ENCODE data around the gene RNF112.
"Not testable (repeated sequence)": the region's sequence is repeated elsewhere in the genome, so short reads cannot be mapped to it uniquely, and the experiment has no call there.

The RNF112 gene

DNA sequence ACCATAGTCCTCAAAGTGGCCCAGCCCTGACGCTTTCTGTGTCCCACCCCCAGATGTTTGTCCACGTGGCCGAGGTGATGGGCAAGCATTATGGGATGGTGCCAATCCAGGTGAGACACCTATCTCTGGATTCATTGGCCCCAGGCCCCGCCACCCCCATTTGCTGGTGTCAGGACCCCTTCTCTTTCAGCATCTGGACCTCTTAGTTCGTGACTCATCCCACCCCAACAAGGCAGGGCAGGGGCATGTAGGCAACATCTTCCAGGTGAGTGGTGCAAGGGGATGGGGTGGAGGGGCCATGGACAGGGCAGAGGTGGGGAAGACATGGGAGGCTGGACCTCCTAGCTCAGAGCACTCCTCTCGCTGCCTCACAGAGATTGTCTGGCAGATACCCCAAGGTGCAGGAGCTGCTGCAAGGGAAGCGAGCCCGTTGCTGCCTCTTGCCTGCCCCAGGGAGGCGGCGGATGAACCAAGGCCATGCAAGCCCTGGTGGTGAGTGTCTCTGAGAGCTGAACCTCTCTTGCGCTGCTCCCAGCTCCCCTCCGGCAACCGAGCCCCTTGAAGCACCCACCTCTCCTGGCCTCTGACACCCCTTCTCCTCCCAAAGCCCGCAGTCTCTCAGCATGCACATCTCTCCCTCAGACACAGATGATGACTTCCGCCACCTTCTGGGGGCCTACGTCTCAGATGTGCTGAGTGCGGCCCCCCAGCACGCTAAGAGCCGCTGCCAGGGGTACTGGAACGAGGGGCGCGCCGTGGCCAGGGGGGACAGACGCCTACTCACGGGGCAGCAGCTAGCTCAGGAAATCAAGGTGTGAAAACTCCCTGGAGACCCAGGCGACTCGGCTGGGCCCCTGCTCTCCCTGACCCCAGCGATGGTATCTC is 3.6 kb downstream of the RNF112 start:
- no peak for DNase-seq (ENCODE audit: low spot score)

DNA sequence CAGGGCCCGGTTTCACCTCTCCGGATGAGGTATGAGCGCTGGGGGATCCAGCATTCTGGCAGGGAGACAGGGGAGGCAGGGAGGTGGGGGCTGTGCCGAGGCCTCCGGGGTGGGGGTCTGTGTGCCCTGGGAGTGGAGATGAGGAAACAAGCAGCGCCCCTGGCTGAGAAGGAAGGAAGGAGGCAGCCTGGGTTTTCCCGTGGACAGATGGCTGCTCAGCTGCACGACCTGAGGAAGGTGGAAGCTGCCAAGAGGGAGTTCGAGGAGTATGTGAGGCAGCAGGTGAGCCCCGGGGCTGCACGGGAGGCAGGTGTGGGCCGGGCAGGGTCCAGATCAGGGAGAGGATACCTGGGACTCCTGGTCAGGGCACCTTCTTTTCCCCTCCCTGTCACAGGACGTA is 4.3 kb downstream of the RNF112 start:
- DNase-seq (ENCODE audit: low spot score) = no peak

DNA sequence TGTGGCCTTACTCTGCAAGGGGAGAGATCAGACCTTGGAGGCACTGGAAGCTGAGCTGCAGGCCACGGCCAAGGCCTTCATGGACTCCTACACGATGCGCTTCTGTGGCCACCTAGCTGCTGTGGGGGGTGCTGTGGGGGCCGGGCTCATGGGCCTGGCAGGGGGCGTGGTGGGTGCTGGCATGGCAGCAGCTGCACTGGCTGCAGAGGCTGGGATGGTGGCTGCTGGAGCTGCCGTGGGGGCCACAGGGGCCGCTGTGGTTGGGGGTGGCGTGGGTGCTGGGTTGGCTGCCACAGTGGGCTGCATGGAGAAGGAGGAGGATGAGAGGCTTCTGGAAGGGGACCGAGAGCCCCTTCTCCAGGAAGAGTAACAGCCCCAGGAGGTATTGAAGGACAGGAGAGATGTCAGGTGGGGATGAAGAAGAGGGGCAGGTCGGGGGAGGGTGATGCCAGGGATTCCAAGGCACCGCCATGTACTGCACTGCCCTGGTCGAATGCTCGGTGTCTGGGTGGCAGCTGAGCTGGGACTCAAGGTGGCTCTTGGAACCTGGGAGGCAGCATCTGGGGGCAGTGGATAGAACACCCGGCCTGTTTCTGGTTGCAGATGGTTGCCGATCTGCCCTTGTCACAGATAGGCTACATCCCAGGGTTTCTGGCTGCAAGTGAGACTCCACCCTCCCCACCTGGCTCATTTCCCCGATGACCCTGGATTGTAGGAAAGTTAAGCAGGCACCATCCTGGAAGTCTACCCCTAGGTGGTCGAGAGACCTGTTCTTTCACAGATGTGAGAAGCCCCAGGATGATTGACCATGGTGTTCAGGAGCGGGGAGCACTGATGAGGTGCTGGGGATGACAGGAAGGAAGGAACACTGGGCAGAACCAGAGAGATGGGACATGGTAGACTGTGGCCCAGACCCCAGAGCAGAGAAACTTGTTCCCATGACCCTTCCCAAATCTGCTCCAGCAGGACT is 5.1 kb downstream of the RNF112 start:
- no peak for DNase-seq (ENCODE audit: low spot score)

DNA sequence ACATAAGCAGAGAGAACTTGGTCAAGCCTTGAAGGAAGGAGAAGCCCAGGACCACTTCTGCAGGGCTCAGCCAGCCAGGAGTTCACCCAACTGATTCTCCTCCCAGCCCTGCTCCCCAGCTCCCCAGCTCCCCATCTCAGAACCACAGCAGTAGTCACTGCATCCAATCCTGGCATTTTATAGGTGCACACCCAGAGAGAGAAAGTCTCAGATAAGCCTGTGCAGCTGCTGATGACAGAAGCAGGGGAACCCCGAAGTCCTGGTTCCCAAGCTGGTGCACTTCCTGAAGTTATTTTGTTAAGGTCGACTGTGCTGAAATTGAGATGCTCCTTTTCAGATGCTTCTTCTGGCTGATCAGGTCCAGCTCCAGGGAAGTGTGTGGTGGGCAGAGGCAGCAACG is 6.6 kb downstream of the RNF112 start:
- DNase-seq (ENCODE audit: low spot score) = no peak

DNA sequence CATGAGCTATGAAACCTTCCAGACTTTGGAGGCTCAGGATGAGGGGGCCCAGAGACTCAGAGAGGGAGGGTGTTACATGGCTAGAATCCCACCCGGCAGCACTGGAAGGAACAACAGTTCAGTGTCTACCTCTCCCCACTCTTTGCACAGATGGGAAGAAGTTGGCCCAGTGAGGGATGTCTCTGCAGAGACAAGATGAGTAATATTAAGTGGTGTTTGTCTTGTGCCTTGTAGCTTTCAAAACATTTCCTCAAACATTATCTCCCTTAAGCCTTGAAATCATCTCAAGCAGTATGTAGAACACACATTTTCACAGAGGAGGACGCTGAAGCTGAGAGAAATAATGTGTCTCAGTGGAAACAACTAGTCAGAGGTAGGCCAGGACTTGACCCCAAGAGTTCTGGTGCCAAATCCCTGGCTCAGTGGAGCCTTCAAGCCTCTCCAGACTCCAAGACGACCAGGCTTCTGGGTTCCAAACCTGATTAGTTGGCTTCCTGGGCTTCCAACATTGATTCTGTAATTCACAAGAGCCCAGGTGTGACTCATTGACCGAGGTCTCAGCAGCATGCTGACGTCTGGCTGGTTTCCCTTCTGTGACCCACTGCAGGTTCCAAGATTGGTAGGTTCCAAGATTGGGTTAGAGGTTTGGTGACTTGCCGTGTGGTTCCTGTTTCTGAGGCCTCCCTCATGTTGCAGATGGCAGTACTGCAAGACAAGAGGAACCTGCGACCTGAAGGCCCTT is 7.4 kb downstream of the RNF112 start:
- DNase-seq (ENCODE audit: low spot score) = peak; percentile 10

DNA sequence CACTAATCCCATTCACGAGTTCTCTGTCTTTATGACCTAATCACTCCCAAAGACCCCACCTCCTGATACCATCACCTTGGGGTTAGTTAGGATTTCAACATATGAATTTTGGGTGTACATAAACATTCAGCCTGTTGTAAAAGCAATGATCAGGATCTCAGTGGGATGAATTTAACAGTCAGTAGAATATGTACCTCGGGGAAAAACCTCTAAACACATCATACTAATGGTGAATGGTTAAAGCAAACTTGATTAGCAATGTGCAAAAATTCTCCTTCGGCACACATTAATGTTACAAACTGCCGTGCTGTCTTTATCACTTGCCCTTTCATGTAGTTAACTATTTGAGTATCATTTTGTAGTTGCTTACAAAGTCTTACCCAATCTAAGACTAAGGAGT is 10.2 kb downstream of the RNF112 start:
- no peak for DNase-seq (ENCODE audit: low spot score)

DNA sequence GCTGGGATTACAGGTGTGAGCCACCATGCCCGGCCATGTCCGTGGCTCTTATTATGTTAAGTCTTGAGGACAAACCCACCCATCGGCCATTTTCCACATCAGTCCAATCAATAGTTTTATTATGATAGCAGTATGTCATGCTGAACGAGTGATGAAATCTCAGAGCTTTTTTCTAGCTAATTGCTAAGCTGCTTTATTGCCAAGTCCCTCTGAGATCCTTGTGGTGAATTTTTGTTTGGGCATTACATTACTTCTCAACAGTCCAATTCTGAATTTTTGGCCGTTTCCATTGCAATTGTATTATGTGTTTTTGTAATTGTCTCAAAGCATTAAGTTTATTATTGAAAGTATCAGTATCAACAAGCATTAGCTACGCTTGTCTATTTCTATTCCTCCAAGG is 10.9 kb downstream of the RNF112 start:
- no peak for DNase-seq (ENCODE audit: low spot score)

DNA sequence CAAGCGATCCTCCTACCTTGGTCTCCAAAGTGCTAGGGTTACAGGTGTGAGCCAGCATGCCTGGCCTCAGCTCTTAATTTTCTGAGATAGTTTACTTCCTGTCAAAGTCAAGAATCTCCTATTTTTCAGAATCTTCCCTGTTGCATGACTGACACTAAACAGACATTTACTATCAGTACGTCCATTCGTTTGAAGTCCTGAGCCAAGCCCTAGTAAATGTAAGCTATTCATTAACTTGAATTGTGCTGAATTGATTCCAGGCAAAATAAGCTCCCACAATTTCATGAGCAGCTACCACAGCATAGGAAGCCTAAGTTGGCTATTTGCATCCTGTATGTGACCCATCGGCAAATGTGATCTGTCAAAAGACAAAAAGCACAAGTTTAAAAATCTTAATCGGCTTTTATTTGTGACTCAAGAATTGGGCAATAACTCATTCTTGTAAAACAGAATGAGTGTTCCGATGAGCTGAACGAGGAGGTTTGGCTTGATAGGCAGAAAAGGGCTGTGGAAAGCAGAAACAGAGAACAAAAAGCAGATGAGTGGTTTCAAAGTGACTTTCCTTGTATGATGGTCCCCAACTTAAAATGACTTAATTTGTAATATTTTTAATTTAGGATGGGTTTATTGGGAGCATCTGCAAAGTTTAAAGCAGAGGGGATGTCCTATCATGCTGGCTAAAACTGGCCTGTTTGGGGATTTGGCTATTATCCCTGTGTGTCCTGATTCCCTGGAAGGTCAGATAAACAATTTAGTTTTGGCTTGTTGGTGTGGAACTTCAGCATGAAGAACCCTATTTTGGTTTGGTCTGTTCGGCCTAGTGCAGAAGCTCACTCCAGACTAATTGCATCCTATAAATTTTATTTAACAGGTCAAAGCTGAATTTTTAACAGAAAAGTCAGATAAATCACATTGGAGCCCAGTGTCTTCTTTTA is 14.2 kb downstream of the RNF112 start:
- DNase-seq (ENCODE audit: low spot score) = no peak

DNA sequence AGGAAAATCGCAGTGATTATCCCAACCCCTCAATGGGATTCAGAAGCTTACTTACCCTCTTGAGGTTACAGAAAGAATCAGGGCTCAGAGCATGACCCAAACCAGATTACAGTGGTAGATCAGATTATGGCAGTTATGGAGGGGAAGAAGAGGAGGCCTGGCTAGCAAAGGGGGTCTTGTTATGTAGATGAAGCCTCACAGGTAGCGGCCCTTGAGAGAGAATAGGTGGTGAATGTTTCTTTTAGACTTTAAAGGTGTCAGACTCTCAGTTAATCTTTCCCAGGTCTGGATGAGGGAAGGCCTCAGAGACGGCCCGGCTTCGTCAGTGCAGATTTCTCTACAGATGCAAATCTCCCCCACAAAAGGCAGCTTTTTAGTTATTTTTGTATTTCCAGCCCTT is 15.6 kb downstream of the RNF112 start:
- DNase-seq (ENCODE audit: low spot score) = no peak

DNA sequence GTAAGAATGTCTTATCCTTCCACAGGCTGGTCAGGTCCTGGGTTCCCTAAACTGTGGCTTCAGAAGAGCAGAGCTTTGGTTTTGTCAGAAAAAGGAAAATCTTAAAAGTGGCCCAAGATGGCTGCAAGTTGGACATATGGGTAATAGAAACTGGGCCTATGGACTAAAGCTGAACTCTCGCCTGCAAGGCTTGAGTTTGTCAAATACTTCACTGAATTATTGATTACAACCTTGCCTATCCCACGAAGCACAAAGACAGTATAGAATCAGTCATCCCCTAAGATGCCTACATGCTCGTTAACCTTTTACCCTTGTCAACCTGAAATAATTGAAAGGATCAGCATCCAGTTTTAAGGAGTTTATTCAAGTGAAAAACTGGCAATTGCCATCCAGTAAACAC is 20.7 kb downstream of the RNF112 start:
- no peak for DNase-seq (ENCODE audit: low spot score)

DNA sequence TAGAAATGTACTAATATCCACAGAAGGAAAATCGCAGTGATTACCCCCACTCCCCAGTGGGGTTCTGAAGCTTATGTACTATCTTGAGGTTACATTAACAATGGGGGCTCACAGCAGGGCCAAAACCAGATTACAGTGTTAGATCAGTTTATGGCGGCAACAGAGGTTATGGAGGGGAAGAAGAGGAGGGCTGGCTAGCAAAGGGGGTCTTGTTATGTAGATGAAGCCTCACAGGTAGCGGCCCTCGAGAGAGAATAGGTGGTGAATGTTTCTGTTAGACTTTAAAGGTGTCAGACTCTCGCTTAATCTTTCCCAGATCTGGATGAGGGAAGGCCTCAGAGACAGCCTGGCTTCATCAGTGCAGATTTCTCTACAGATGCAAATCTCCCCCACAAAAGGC is 22.2 kb downstream of the RNF112 start:
- no peak for DNase-seq (ENCODE audit: low spot score)

DNA sequence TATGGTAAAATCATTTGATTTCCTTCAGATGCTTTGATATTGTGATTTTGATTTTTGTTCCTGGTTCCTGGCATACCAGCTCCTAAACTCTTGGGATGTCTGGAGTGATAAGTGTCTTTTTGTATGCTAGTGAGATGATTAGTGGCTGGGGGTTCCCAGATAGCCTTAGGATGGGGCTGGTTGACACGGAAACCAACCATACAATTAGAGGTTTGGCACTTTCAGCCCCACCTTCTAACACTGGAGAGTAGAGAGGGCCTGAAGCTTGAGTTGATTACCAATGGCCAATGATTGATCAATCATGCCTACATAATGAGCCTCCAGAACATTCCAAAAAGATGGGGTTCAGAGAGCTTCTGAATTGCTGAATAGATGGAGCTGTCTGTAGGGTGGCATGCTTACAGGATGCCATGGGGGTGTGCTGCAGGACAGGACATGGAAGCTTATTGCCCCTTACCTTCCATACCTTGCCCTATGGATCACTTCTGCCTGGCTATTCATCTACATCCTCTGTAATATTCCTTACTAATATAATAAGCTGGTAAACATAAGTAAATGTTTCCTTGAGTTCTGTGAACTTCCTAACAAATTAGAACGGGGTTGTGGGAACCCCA is 22.8 kb downstream of the RNF112 start:
- DNase-seq (ENCODE audit: low spot score) = no peak

DNA sequence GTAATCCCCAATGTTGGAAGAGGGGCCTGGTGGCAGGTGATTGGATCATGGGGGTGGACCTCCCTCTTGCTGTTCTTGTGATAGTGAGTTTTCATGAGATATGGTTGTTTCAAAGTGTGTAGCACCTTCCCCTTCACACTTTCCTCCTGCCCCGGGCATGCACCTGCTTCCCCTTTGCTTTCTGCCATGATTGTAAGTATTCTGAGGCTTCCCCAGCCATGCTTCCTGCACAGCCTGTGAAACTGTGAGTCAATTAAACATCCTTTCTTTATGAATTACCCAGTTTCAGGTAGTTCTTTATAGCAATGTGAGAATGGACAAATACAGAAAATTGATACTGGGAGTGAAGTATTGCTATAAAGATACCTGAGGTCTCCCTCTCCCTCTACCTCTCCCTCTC is 29.4 kb downstream of the RNF112 start:
- DNase-seq (ENCODE audit: low spot score) = no peak

DNA sequence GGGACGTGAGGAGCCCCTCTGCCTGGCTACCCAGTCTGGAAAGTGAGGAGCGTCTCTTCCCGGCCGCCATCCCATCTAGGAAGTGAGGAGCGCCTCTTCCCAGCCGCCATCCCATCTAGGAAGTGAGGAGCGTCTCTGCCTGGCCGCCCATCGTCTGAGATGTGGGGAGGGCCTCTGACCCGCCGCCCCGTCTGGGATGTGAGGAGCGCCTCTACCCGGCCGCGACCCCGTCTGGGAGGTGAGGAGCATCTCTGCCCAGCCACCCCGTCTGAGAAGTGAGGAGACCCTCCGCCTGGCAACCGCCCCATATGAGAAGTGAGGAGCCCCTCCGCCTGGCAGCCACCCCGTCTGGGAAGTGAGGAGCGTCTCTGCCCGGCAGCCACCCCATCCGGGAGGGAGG is 30.3 kb downstream of the RNF112 start:
- DNase-seq (ENCODE audit: low spot score) = not testable (repeated sequence)

DNA sequence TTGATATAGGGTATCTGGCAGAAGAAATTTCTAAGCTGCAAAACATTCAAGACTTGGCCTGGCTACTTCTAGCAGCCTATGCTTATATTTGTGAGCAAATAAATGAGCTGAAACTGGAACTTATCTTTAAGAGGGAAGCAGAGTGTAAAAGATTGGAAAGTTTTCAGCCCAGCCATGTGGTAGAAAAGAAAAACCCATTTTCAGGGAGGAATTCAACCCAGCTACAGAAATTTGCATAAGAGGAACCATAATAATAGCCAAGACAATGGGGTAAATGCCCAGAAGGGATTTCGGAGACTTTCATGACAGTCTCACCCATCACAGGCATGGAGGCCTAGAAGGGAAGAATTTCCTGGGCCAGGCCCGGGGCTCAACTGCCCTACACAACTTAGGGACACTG is 31.7 kb downstream of the RNF112 start:
- no peak for DNase-seq (ENCODE audit: low spot score)

DNA sequence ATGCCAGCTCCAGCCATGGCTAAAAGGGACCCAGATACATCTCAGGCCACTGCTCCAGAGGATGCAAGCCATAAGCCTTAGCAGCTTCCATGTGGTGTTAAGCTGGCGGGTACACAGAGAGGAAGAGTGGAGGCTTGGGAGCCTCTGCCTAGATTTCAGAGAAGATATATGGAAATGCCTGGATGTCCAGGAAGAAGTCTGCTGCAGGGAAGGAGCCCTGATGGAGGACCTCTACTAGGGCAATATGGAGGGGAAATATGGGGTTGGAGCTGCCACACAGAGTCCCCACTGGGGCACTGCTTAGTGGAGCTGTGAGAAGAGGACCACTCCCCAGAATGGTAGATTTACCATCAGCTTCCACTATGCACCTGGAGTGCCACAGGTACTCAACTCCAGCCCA is 32.1 kb downstream of the RNF112 start:
- DNase-seq (ENCODE audit: low spot score) = no peak

DNA sequence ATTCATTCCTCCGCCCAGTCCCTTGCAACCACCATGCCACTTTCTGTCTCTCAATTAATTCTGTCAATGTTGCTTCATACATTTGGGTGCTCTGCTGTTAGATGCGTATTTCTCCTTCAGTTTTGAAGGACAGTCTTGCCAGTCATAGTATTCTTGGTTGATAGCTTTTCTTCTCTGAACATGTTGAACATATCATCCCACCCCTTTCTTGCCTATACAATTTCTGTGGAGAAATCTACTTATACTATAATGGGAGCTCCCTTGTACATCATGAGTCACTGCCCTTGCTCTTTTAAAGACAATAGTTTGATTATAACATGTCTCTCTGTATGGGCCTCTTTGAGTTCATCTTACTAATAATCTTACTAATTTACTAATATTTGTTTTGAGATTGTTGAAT is 34.1 kb downstream of the RNF112 start:
- DNase-seq (ENCODE audit: low spot score) = no peak

DNA sequence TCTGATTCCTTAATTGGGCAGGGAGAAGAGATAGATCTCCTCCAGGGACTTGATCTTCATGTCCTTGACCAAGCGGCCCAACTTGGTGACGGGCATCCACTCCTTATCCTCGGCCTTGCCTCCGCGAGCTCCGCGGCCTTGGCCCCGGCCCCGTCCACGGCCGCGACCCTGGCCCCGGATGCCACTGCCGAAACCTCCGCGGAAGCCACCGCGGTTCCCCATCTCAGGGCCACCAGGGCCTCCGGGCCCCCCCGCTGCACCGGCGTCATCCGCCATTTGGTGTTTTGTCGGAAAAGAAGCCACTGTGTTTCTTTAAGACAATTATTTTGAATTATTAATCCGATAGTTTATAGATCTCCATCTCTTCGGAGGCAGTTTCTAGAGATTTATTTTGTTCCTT is 35.5 kb downstream of the RNF112 start:
- not testable (repeated sequence) for DNase-seq (ENCODE audit: low spot score)

DNA sequence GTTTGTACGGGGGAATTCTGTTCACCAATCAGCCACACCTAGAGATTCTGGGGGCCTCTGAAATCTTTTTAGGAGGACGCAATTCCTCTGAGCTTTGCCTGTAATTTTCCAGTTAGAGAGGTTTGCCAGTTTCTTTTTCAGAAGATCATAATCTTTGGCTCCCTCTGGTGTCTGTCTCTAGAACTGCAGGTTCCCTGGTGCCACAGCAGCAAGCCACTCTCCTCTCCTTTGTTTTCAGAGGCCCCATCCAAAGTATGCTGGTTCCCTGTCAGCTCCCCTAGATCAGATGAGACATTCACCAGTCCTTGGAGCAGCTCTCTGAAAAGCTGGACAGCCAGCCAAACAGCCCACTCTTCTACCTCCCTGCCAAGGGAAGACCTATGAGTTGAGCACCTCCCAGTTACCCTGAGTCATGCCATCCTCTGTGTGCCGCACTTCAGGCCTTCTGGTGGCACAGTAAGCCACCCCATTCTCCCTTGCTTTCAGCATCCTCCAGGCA is 36.1 kb downstream of the RNF112 start:
- DNase-seq (ENCODE audit: low spot score) = peak; percentile 81
